Right cardiac atrium (tissue), 5 donors: Measurements from ENCODE around the gene SLC2A9. TPM values are rescaled to one million over a fixed set of nuclear protein-coding genes. Genes with fewer than 3 reads are reported as not detected.
A peak's percentile ranks its signal among the peaks of the same experiment; 100 is the strongest.

ENCODE experiments used
- ATAC-seq, 2 donors: fragments of 200-7000 bp; cut with Tn5 transposase; one replicate each; pipeline versions ENCODE4 v1.8.0 to v1.9.1; 2020; ENCODE audit warnings: moderate library complexity in 2 of 2, mild to moderate bottlenecking in 1 of 2
- DNase-seq, 3 donors: peaks; one replicate each; pipeline ENCODE4 v3.0.0-alpha.2; 2020
- H3K27ac ChIP-seq: one replicate; pipeline ENCODE4 v1.5.1; 2013; ENCODE audit warnings: mild to moderate bottlenecking, low read length, control low read depth, moderate library complexity
- H3K27me3 ChIP-seq: one replicate; pipeline ENCODE4 v1.6.1; 2013; ENCODE audit not compliant: control insufficient read depth, insufficient read depth
- H3K4me1 ChIP-seq: one replicate; pipeline ENCODE4 v1.6.1; 2013; ENCODE audit warnings: low read length; ENCODE audit not compliant: control insufficient read depth, insufficient read depth
- H3K4me3 ChIP-seq: one replicate; pipeline ENCODE4 v1.5.1; 2013; ENCODE audit warnings: low read length, control low read depth
- H3K9me3 ChIP-seq: one replicate; pipeline ENCODE4 v1.6.1; 2013; ENCODE audit warnings: low read length; ENCODE audit not compliant: control insufficient read depth
- whole genome bisulfite sequencing: extraction: QIAGEN DNeasy Blood & Tissue Kit; methylation state at CpG from one replicate; pipeline ENCODE4 v1.1.7; 2013; 5-methylcytosine and 5-hydroxymethylcytosine counted together
- intact Hi-C, 4 donors: fragments of 100-400 bp; cut with DNase I; formaldehyde crosslinking; loops; one replicate each; pipeline versions ENCODE4 v1.11.0 to v1.14.0; 2022 to 2023
- long read RNA-seq, 4 donors: library from polyadenylated mRNA; unstranded; transcript quantifications; one replicate each; pipeline ENCODE4 v2.0.0, GENCODE V29; 2020 to 2021
- polyA plus RNA-seq: library from polyadenylated mRNA; stranded (reverse); fragments of 200-250 nt; gene quantifications from one replicate; pipeline ENCODE4 v1.2.3, GENCODE V29; 2013
- total RNA-seq, 4 donors: library from RNA; stranded (reverse); fragmentation: NEBNext Ultra II Directional; extraction: Animal tissue kit (Norgen Biotek cat#: 25700); gene quantifications; one replicate each; pipeline ENCODE4 v1.2.1, GENCODE V29; 2021
- donor health status: healthy with polysubstance abuse.
- donor health status: DM: no; HTN: yes; CAD: no.
- donor health status: DM: no; HTN: no; CAD: no.
- donor health status: DM: no; HTN: yes; CAD: no; lungs with severe emphysema.
- donor health status: DM: yes; HTN: yes; CAD: no.

SLC2A9 gene
- total RNA-seq: 10 to 100 TPM; 11.3 to 18.7 (median 13.7) TPM
- 5.1 TPM for polyA plus RNA-seq
- long read RNA-seq, donor 1, partial matches to known transcripts: 16 of 27 reads
- long read RNA-seq, donor 1, other reads (novel, unspliced or antisense): 11 of 27 reads
- long read RNA-seq, donor 2, partial matches to known transcripts: 1 of 8 reads
- long read RNA-seq, donor 2, other reads (novel, unspliced or antisense): 7 of 8 reads
- long read RNA-seq, donor 3, partial matches to known transcripts: 13 of 28 reads
- long read RNA-seq, donor 3, other reads (novel, unspliced or antisense): 13 of 28 reads
- long read RNA-seq, donor 4, partial matches to known transcripts: 2 of 5 reads
- long read RNA-seq, donor 4, other reads (novel, unspliced or antisense): 2 of 5 reads

DNA sequence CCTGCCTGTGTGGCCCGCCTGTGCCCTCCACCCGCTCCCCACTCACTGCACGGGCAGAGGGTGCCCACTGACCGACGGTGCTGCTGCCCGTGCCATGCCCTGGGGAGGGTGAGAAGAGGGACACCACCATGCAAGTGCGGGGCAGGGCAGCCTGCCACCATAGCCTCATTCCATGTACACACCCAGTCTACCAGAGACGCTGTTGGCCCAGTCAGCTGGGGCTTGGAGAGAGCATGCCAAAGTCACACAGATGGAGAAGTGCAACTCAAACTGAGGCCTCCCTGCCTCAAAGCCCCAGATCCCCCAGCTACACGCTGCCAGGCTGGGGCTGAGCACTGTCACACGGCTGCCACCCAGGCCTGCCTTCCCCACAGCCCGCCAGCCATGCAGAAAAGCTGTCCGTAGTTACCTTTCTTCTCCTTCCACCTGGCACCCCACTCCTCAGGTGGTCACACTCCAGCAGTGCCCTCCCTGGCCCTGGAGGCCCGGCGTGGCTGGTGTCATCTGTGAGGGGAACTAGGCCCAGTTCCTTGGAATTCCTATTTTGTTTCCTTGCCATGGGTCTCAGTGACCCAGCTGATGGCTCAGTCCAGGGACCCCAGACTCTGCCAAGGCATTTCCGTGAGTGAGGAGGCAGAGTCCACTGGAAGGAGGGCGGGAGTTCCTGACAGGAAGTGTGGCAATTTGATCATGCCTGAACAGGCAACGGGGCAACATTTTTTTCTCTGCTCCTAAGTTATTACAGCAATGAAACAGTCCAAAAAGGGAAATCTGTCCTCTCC is at the start of gene SLC2A9:
SLC2A9 (minus strand) TSS at position 627 of the 782 bp plus-strand sequence; CDS start at position 559, 68 bp downstream.
- H3K27ac ChIP-seq: peak within 1 kb of the TSS; percentile 60
- ATAC-seq (peak in 1 of 2 donors; percentile 2), DNase-seq (peak; percentile 57 to 83 (median 80))
- 62% methylated on average over 17 of the region's 17 CpGs for WGBS
- no peaks in the 10 kb centered on the region for H3K9me3 ChIP-seq
- intact Hi-C loops: loop anchor here in 1 of 4 donors (5.0 kb wide), 1 partner anchor 41 kb away; no protein-coding TSS in a partner anchor
- no peak within 1 kb of the TSS for H3K4me3 ChIP-seq
- peaks cover 23% of the 10 kb centered on the region for H3K4me1 ChIP-seq
- H3K27me3 ChIP-seq: no peaks in the 10 kb centered on the region

DNA sequence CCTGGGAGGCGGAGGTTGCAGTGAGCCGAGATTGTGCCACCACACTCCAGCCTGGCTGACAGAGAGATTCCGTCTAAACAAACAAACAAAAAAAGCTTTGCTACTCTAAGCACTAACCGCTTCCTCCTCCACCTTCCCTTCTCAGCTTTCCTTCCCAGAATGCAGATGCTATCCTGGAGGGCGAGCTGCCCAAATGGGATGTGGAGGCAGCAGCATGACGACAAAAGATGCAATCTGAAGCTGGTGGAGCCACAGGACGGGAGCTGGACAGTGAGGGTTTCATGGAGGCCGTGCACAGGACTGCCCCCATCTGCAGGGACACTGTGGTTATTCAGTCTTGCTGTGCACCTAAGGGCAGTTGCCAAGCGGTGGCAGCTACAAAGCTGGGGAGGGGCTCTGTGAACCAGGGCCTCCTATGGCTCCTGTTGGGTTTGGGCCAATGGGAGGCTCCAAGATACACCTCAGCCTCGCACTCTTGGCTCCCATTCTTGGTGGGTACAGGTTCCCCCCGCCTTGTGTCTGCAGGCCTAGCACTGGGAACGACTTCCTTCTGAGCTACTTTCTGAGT is 47.9 kb upstream of the SLC2A9 start:
- WGBS: 89% methylated on average over 12 of the region's 12 CpGs
- Histone ChIP-seq H3K4me3 (no peak overlapping the region), H3K4me1 (no peaks in the 10 kb centered on the region), H3K27me3 (no peaks in the 10 kb centered on the region), H3K9me3 (no peaks in the 10 kb centered on the region), H3K27ac (no peak overlapping the region)
- ATAC-seq (no peak), DNase-seq (peak in 1 of 3 donors; percentile 47)
- intact Hi-C loops: loop anchor here in 2 of 4 donors (5.0 to 10.0 kb wide), 2 partner anchors 54 to 302 kb away; no protein-coding TSS in a partner anchor

GRCh38 chr4:10066670-10067651 is 45.7 kb upstream of the SLC2A9 start:
- 87% methylated on average over 15 of the region's 15 CpGs for WGBS
- no peak overlapping the region for H3K27ac ChIP-seq
- DNase-seq: no peak
- H3K9me3 ChIP-seq: no peaks in the 10 kb centered on the region
- H3K4me3 ChIP-seq: no peak overlapping the region
- H3K27me3 ChIP-seq: no peaks in the 10 kb centered on the region
- intact Hi-C loops: loop anchor here in 2 of 4 donors (5.0 to 10.0 kb wide), 2 partner anchors 52 to 300 kb away; no protein-coding TSS in a partner anchor
- ATAC-seq: no peak
- H3K4me1 ChIP-seq: peaks cover 5% of the 10 kb centered on the region

DNA sequence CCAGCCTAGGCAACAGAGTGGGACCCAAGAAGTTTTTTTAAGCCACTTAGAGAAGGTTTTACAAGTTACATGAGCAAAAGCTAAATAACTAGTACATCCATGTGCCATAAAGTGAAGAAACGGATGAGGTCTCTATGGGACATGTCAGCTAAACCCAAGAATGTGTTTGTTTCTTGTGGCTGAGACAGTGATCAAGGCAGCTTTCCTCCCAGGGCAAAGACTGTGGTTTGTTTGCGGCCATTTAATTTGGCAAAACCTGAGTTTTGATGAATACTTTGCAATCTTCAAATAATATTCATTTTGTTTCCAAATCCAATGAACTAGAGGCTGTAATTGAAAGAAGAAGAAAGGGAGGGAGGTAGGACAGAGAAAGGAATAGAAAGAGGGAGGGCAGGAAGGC is 44.9 kb upstream of the SLC2A9 start:
- Histone ChIP-seq H3K27ac (no peak overlapping the region), H3K4me1 (peaks cover 5% of the 10 kb centered on the region), H3K27me3 (no peaks in the 10 kb centered on the region), H3K9me3 (no peaks in the 10 kb centered on the region), H3K4me3 (no peak overlapping the region)
- intact Hi-C loops: loop anchor here in 2 of 4 donors (5.0 to 10.0 kb wide), 2 partner anchors 51 to 299 kb away; no protein-coding TSS in a partner anchor
- ATAC-seq (no peak), DNase-seq (no peak)
- WGBS: 66% methylated on average over 2 of the region's 2 CpGs

DNA sequence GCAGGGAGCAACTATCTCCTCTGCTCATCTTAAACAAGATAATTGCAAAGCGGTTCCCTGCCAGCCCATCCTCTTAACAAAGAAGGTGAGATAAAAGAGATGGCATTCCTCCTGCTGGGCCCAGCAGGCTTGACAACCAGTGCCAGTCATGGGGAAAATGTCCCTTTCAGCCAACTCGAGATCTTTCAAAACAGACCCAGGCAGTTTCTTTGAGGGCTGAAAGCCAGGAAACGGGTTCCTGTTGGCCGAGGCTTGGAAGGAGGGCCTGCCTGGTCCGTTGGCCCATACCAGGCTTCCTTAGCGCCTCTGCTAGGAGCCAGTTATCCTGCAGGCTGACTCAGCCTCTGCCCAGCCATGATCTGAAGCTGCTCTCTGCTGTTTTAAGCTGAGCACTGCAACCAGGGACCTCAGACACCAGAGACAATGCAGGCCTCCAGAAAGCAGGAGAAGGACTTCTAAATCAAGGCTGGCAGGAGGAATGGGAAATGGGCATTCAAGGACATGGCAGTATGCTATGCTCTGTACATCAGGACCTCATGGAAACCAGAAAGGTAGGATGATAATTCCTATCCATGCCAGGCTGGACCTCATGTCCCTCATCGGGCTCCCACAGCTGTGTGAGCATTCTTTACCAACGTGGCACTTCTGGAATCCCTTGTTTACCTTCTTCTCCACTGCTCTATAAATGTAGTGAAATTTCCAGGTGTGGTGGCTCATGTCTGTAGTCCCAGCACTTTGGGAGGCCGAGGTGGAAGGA is 42.4 kb upstream of the SLC2A9 start:
- no peak overlapping the region for H3K4me3 ChIP-seq
- no peaks in the 10 kb centered on the region for H3K9me3 ChIP-seq
- WGBS: 36% methylated on average over 9 of the region's 9 CpGs
- H3K27ac ChIP-seq: peak overlapping the region; percentile 11
- peak; percentile 97 to 98 for ATAC-seq
- H3K4me1 ChIP-seq: peaks cover 5% of the 10 kb centered on the region
- peak; percentile 82 to 89 (median 86) for DNase-seq
- intact Hi-C loops: loop anchor here in 3 of 4 donors (2.0 to 10.0 kb wide), 4 partner anchors 41 to 301 kb away; partner anchors contain the start of gene SLC2A9 (in 1 of the 3)
- no peaks in the 10 kb centered on the region for H3K27me3 ChIP-seq

DNA sequence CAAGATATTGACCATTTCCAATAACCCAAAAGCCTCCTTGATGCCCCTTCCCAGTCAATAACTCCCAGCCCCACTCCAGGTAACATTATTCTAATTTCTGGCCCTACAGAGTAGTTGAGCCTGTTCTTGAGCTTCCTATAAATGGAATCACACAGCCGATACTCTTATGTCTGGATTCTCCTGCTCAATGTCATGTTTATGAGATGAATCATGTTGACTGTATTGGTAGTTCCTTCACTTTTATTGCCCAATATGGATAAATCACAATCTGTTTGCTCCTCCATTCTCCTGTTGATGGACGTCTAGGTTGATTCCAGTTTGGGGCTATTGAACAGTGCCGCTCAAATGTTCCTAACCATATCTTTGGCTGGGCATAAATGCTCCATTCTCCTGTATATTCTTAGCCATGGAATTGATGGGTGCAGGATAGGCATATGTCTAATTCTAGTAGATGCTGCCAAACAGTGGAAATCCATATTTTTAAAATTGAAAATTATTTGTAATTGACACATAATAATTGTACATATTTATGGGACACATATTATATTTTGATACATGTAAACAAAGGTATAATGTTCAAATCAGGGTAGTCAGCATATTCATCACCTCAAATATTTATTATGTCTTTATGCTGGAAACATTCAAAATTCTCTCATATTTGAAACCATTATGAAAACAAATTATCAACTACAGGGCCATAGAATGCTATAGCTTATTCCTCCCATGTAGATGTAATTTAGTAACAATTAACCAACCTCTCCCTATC is 40.5 kb upstream of the SLC2A9 start:
- WGBS: 90% methylated on average over 3 of the region's 3 CpGs
- Histone ChIP-seq H3K27me3 (no peaks in the 10 kb centered on the region), H3K4me3 (no peak overlapping the region), H3K9me3 (no peaks in the 10 kb centered on the region), H3K4me1 (peaks cover 5% of the 10 kb centered on the region), H3K27ac (no peak overlapping the region)
- intact Hi-C loops: loop anchor here in 3 of 4 donors (2.0 to 10.0 kb wide), 4 partner anchors 40 to 300 kb away; partner anchors contain the start of gene SLC2A9 (in 1 of the 3)
- ATAC-seq (no peak), DNase-seq (no peak)

DNA sequence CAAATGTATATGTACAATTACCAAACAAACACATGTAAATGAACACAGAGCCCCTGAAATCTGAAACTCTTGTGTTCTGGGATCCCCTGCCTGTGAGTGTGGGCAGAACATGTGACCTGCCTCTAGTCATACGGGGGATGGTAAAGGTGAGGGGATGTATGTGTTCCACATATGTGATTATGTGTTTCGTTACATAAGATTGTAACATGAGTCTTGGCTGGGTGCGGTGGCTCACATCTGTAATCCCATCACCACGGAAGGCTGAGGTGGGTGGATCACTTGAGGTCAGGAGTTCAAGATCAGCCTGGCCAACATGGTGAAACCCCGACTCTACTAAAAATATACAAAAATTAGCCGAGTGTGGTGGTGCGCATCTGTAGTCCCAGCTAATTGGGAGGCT is 37.1 kb upstream of the SLC2A9 start:
- intact Hi-C loops: no loop called here
- peaks cover 7% of the 10 kb centered on the region for H3K4me1 ChIP-seq
- no peaks in the 10 kb centered on the region for H3K27me3 ChIP-seq
- no peak for DNase-seq
- no peak overlapping the region for H3K27ac ChIP-seq
- H3K4me3 ChIP-seq: no peak overlapping the region
- ATAC-seq: no peak
- WGBS: 98% methylated on average over 7 of the region's 7 CpGs
- no peaks in the 10 kb centered on the region for H3K9me3 ChIP-seq

GRCh38 chr4:10057023-10057395 is 35.7 kb upstream of the SLC2A9 start:
- Histone ChIP-seq H3K9me3 (no peaks in the 10 kb centered on the region), H3K27ac (no peak overlapping the region), H3K27me3 (no peaks in the 10 kb centered on the region), H3K4me1 (peaks cover 4% of the 10 kb centered on the region), H3K4me3 (no peak overlapping the region)
- intact Hi-C loops: no loop called here
- WGBS: 73% methylated on average over 4 of the region's 4 CpGs
- ATAC-seq (no peak), DNase-seq (no peak)

DNA sequence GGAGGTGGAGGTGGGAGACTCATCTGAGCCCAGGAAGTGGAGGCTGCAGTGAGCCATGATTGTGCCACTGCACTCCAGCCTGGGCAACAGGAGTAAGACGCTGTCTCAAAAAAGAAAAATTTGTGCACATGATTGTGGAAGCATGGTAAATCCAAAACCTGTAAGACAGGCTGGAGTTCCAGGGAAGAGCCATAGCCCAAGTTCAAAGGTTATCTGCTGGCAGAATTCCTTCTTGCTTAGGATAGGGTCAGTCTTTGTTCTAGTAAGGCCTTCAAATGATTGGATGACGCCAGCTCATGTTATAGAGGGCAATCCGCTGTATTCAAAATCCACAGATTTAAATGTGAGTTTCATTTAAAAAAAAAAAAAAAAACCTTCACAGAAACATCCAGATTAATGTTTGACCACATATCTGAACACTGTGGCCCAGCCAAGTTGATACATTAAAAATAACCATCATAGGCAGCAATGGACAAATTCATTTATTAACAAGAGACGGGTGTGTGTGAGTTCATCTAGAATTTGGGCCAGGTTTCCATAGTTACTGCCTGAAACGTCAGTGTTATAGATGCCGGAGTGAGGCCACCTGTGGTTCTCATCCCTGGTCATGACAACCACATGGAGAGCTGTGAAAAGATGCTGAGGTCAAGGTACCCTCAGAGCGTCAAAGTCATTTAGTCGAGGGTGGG is 35.2 kb upstream of the SLC2A9 start:
- Histone ChIP-seq H3K9me3 (no peaks in the 10 kb centered on the region), H3K4me3 (no peak overlapping the region), H3K27ac (no peak overlapping the region), H3K27me3 (no peaks in the 10 kb centered on the region), H3K4me1 (peaks cover 4% of the 10 kb centered on the region)
- no peak for DNase-seq
- intact Hi-C loops: no loop called here
- 74% methylated on average over 8 of the region's 8 CpGs for WGBS
- ATAC-seq: no peak
